Gastroesophageal sphincter (tissue), 3 donors: ENCODE results near the gene HBP1.

Source experiments
- CTCF ChIP-seq, 4 experiments: fragments of 200-600 bp in 2 of 4; fragments of 450-650 bp in 2 of 4; sonication (generic) in 1 of 4; IDR thresholded peaks; one replicate each; pipeline ENCODE4 v1.5.1; 2017 to 2019; ENCODE audit warnings: antibody characterized with exemption in 4 of 4, mild to moderate bottlenecking in 2 of 4, moderate library complexity in 2 of 4
- EP300 ChIP-seq: sonication (generic); formaldehyde crosslinking; IDR thresholded peaks from one replicate; pipeline ENCODE4 v1.6.1; 2017; ENCODE audit warnings: antibody characterized with exemption, mild to moderate bottlenecking
- POLR2A ChIP-seq, 2 donors: fragments of 450-650 bp; IDR thresholded peaks; one replicate each; pipeline ENCODE4 v1.6.1; 2017; ENCODE audit warnings: antibody characterized with exemption in 2 of 2, mild to moderate bottlenecking in 2 of 2, moderate library complexity in 1 of 2
- POLR2AphosphoS5 ChIP-seq: sonication (generic); formaldehyde crosslinking; IDR thresholded peaks from one replicate; pipeline ENCODE4 v1.6.1; 2017; ENCODE audit warnings: antibody characterized with exemption

DNA sequence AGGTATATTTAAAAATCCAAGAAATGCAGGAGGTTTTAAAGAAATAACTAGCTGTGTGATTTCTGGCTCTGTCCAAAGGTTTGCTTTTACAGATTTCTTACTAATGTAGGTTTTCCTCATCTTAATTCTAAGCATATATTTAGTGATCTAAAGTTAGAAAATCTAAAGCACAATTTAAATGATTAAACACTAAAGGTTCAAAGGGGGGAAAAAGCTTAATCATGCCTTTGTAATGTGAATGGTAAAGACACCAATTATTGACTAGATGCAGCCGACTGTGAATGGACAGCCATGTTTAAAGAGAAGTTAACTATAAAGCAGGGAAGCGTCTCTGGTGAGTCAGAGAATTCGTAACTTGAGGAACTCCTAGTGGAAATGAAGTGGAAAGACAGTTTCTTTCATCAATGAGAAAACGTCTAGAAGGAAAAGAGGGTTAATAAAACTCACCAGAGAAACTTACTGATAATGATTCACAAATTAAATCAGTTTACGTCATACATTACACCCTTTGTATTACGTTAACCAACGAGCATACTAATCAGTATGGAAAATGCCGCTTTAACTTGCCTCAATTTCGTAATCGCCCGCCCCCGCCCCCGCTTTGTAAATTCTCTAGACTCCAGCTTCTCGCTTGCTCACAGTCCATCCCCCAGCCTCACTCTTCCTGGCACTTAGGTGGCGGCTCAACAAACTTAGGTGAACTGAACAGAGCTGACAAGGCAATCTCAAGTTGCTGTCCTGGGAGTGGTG is 1.1 kb upstream of the HBP1 start:
- TF ChIP-seq EP300 (no peak), CTCF (IDR thresholded peaks at IDR 0.05) (peak; percentile 42 to 75 (median 62)), POLR2A (IDR thresholded peaks at IDR 0.05) (no peak), POLR2AphosphoS5 (no peak)
